PFSK-1 (cell line): ENCODE results near the gene GMDS.
A peak's percentile ranks its signal among the peaks of the same experiment; 100 is the strongest.

ENCODE experiments used
- FOXP2 ChIP-seq: optimal IDR thresholded peaks from 2 replicates; pipeline ENCODE3; 2011; ENCODE audit warnings: borderline replicate concordance, control low read depth, inconsistent platforms; ENCODE audit not compliant: insufficient read depth; ENCODE audit errors: extremely low read length, extremely low read depth
- POLR2AphosphoS5 ChIP-seq: IDR thresholded peaks from 2 replicates; pipeline ENCODE4 v1.6.1; 2012; ENCODE audit warnings: low read depth, mild to moderate bottlenecking, control low read depth, low read length, moderate library complexity
- REST ChIP-seq, 2 experiments: IDR thresholded peaks; 2 replicates each; pipeline versions ENCODE4 v1.6.1 to v1.8.0; 2011 to 2012; ENCODE audit warnings: low read depth in 2 of 2, low read length in 2 of 2, control low read depth in 1 of 2, inconsistent platforms in 1 of 2, mild to moderate bottlenecking in 1 of 2, moderate library complexity in 1 of 2; ENCODE audit not compliant: insufficient read depth in 1 of 2
- SIN3A ChIP-seq: IDR thresholded peaks from 2 replicates; pipeline ENCODE4 v1.6.1; 2012; ENCODE audit warnings: mild to moderate bottlenecking, low read length, moderate library complexity, borderline replicate concordance; ENCODE audit not compliant: insufficient read depth

DNA sequence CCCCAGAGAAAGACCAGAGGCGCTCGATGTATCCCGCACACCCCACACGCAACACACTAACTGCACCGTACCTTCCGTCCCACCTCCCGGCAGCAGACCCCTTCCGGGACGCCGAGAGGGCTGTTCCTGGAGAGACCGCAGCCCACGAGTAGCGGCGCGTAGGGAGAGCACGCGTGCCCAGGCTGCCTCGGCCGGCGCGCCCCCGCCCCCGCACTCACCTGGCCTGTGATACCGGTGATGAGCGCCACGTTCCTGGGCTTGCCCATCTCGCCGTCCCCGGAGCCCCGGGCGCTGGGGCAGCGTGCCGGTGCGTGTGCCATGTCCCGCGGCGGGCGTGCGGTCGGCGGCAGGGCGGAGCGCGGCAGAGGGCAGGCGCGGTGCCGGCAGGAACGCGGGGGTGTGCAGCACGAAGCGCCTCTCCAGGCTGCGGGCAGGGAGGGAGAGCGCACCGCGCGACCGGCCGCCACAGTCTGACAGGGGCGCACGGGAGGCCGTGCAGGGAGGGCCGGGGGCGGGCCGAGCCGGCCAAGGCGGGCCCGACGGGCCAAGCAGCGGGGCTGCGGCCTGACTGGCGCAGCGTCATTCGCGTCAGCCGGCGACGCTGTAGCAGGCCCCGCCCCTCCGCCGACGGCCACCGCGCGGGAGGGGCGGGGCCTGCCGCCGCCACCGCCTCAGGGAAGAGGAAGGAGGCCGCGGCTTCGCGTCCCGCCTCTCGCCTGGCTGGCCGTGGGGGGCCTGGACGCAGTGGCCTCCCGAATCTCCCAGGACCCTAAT is at the start of gene GMDS:
- TF ChIP-seq POLR2AphosphoS5 (peak; percentile 75), SIN3A (no peak), FOXP2 (no peak), REST (IDR thresholded peaks at IDR 0.05; ENCODE audit: insufficient read depth in 1 of 2, low read depth in 2 of 2, low read length in 2 of 2) (no peak)
